C4-2B (cell line): Measurements from ENCODE around the gene HTT.

Experiments used
- H3K27ac ChIP-seq: fragments of 450-650 bp; 2 replicates; pipeline ENCODE4 v1.5.1; 2017
- ZFX ChIP-seq: fragments of 450-650 bp; IDR thresholded peaks from 2 replicates; pipeline ENCODE4 v1.6.1; 2017
- TF ChIP-seq, protein P1 (sequence below): fragments of 450-650 bp; conservative IDR thresholded peaks from 2 replicates; pipeline ENCODE4 v1.5.1; 2017; ENCODE audit warnings: mild to moderate bottlenecking

The HTT gene

DNA sequence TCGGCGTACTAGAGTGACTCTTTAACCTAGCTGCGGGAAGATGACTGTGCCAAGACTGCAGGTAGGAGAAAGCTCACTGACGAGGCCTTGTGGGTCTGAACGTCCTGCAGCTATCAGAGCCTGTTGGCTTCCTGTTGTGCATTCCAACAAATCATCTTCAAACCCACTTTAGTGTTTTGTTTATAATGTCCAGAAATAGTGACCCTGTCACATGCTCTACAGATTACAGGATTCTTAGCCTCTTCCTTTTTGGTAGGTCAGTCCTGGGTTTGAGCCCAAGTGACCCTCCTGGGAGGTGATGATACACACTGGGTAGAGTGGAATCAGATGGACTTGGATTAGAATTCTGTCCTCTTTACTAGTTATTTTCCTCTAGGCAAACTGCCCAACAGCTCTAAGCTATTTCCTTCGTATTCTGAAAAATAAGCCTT is 33.2 kb downstream of the HTT start:
- TF ChIP-seq, protein P1, sequence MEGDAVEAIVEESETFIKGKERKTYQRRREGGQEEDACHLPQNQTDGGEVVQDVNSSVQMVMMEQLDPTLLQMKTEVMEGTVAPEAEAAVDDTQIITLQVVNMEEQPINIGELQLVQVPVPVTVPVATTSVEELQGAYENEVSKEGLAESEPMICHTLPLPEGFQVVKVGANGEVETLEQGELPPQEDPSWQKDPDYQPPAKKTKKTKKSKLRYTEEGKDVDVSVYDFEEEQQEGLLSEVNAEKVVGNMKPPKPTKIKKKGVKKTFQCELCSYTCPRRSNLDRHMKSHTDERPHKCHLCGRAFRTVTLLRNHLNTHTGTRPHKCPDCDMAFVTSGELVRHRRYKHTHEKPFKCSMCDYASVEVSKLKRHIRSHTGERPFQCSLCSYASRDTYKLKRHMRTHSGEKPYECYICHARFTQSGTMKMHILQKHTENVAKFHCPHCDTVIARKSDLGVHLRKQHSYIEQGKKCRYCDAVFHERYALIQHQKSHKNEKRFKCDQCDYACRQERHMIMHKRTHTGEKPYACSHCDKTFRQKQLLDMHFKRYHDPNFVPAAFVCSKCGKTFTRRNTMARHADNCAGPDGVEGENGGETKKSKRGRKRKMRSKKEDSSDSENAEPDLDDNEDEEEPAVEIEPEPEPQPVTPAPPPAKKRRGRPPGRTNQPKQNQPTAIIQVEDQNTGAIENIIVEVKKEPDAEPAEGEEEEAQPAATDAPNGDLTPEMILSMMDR: no peak
- no peak for TF ChIP-seq ZFX
- no peak overlapping the region for H3K27ac ChIP-seq

DNA sequence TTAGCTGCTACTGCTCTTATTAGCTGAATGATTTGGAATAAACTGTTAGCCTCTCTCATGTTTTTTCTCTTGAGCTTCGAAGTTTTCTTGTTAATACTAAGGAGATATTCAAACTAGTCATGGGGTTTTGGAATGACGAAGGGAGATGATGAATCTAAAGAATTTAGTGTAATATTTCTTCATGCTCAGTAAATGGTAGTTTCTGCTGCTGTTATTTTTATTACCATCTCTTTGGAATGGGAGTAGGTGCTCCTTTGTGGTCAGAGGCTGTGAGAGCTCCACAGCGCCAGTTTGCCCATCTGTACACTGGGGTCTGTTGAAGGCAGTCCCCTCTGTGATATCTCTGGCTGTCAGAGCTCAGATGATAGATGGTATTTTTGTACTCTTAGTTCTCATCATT is 33.7 kb downstream of the HTT start:
- no peak for TF ChIP-seq ZFX
- TF ChIP-seq, protein P1: no peak
- no peak overlapping the region for H3K27ac ChIP-seq

DNA sequence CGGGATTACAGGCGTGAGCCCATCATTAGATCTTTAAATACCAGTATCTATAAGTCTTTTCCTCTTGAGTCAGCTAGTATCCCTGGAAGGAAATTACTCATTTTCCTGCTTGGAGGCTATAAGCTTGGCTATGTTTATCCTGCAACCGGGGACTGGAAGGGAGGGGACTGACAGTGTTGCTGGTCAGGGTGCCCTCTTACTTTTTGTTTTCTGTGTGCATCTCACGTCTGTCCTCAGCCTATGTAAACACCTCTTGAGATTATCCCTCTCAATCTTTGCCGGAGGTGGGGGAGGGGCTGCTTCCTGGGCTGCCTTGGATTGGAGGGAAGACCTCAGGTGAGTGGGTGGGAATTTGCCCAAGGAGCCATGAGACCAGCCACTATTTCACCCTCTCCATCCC is 37.0 kb downstream of the HTT start:
- TF ChIP-seq, protein P1: no peak
- no peak for TF ChIP-seq ZFX
- H3K27ac ChIP-seq: no peak overlapping the region

DNA sequence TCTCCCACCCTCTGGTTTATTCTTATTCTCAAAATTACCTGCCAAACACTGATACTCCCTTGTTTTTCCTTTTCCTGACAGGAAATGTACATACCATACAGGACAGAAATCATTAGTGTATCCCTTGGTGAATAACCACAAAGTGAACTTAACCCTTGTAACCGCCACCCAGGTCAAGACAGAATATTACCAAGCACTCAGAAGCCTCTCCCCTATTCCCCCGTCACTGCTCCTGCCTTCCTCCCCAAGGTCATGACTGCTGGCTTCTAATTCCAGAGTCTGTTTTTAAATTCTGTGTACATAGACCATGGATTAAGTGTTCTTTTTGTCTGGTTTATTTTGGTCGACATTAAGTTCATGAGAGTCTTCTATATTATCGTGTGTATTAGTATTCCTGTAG is 37.7 kb downstream of the HTT start:
- no peak for TF ChIP-seq ZFX
- H3K27ac ChIP-seq: no peak overlapping the region

DNA sequence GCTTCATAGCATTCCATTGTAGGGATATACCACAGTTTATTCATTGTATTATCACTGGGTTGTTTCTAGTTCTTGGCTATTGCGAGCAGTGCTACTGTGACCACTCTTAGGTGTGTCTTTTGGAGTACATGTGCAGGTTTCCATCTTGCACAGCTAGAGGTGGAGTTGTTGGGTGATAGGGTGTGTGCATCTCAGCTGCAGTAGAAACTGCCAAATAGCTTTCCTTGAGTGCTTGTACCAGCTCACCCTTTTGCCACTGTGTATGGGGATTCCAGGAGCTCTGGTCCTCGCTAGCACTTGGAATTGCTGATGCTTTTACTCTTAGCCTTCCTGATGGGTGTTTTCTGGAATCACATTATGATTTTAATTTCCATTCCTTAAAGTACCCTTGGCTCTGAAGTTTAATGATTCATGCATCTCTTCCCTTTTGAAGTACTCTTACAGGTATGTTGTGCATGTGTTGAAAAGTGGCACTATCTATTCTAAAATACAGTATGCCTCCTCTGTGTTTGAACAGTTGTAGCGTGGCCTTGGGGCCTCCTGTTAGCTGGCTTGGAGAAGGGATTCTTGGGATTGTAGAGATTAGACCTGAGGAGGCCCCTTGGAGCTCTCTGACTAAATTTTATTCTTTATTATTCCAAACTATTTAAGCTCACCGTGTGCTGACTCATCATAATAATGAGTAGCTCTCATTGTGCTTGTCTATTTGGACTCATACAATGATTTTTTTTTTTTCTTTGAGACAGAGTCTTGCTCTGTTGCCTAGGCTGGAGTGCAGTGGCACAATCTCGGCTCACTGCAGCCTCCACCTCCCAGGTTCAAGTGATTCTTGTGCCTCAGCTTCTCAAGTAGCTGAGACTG is 38.4 kb downstream of the HTT start:
- TF ChIP-seq, protein P1: no peak
- no peak for TF ChIP-seq ZFX
- H3K27ac ChIP-seq: no peak overlapping the region

DNA sequence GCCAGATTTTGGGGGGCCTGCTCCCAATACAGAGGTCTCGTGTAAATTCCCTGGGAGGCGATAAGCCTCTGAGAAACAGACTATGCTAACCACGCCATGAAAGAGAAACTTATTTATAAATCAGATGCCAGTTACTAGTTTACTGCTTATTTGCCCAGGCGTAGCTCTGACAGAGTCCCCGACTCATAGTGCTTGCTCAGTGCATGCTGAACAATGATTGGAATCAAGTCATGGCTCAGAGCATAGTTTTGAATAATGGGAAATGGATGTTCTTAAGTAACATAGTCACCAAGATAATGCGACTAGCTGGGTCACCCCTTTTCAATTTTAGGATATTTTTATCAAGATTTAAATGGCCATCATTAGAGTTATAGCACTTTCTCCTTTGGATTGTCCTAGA is 39.9 kb downstream of the HTT start:
- no peak overlapping the region for H3K27ac ChIP-seq
- TF ChIP-seq, protein P1: no peak
- TF ChIP-seq ZFX: no peak

DNA sequence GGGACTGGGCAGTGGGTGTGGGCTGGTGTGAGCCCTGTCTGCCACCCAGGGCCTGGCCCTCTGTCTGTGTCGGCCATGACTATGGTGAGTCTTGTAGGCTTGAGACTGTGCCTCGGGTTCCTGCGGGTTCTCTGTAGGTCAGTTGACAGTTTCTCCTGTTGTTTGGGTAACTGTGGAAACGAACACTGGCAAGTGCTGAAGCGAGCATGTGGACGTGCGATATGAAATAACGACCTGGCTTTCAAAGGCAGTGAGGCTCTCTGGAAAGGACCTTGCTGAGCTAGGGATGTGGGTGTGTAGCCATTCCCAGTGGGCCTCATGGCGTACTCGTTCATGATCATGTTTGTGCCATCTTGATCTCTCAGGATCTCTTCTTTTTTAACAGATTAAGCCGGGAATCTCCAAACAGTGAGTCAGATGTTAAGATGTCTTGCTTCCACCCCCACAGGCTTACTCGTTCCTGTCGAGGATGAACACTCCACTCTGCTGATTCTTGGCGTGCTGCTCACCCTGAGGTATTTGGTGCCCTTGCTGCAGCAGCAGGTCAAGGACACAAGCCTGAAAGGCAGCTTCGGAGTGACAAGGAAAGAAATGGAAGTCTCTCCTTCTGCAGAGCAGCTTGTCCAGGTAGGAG is 41.3 kb downstream of the HTT start:
- H3K27ac ChIP-seq: no peak overlapping the region
- TF ChIP-seq ZFX: no peak
- TF ChIP-seq, protein P1: no peak
